Central memory CD8-positive, alpha-beta T cell (primary cell): ENCODE results near the gene PHF19.

Experiments
- ATAC-seq: fragments of 150-1000 bp; cut with Tn5 transposase; replicated peaks from 2 replicates; pipeline ENCODE4 v1.10.0; 2022; ENCODE audit warnings: mild to moderate bottlenecking, moderate FRiP score, moderate number of reproducible peaks; ENCODE audit not compliant: poor library complexity, severe bottlenecking; ENCODE audit errors: extremely low read depth
- DNase-seq, 2 donors: peaks; one replicate each; pipeline ENCODE4 v3.0.0; 2021; ENCODE audit warnings: low spot score in 2 of 2
- H3K27ac Mint-ChIP-seq: one replicate; pipeline ENCODE4 v1.8.0; 2022; ENCODE audit warnings: low read depth, mild to moderate bottlenecking, moderate library complexity, mixed read lengths
- H3K27me3 Mint-ChIP-seq: one replicate; pipeline ENCODE4 v1.8.0; 2022; ENCODE audit warnings: mixed read lengths
- H3K36me3 Mint-ChIP-seq: one replicate; pipeline ENCODE4 v1.8.0; 2022; ENCODE audit warnings: mild to moderate bottlenecking, moderate library complexity, mixed read lengths; ENCODE audit not compliant: insufficient read depth
- H3K4me1 Mint-ChIP-seq: one replicate; pipeline ENCODE4 v1.8.0; 2022; ENCODE audit warnings: mixed read lengths
- H3K4me3 Mint-ChIP-seq: one replicate; pipeline ENCODE4 v1.8.0; 2022; ENCODE audit warnings: mild to moderate bottlenecking, moderate library complexity, mixed read lengths
- H3K9me3 Mint-ChIP-seq: one replicate; pipeline ENCODE4 v1.8.0; 2022; ENCODE audit warnings: mixed read lengths

The PHF19 gene

GRCh38 chr9:120818595-120818994, 58.4 kb downstream of the PHF19 start:
- no peak for DNase-seq
- Mint-ChIP-seq H3K27me3 (no peaks in the 10 kb centered on the region), H3K9me3 (no peaks in the 10 kb centered on the region), H3K4me3 (no peak overlapping the region), H3K27ac (no peak overlapping the region), H3K36me3 (peaks cover 58% of the 10 kb centered on the region), H3K4me1 (no peaks in the 10 kb centered on the region)
- ATAC-seq, result no peak

- no peak for DNase-seq
Observed at GRCh38 chr9:120815075-120815474, 61.9 kb downstream of the PHF19 start.

GRCh38 chr9:120808931-120809330, 68.1 kb downstream of the PHF19 start:
- Mint-ChIP-seq H3K27ac (no peak overlapping the region), H3K4me3 (no peak overlapping the region), H3K27me3 (no peaks in the 10 kb centered on the region), H3K4me1 (no peaks in the 10 kb centered on the region), H3K9me3 (peaks cover 18% of the 10 kb centered on the region), H3K36me3 (no peaks in the 10 kb centered on the region)
- no peak for ATAC-seq
- DNase-seq, result no peak

More at GRCh38 chr9:120815075-120815474, 61.9 kb downstream of the PHF19 start:
- H3K27ac Mint-ChIP-seq, result no peak overlapping the region
- no peak for ATAC-seq
- H3K4me1 Mint-ChIP-seq, result no peaks in the 10 kb centered on the region
- H3K27me3 Mint-ChIP-seq, result no peaks in the 10 kb centered on the region
- H3K9me3 Mint-ChIP-seq, result no peaks in the 10 kb centered on the region
- peaks cover 36% of the 10 kb centered on the region for H3K36me3 Mint-ChIP-seq
- no peak overlapping the region for H3K4me3 Mint-ChIP-seq

GRCh38 chr9:120807607-120808379, 69.2 kb downstream of the PHF19 start:
- Mint-ChIP-seq H3K4me3 (no peak overlapping the region), H3K9me3 (peaks cover 18% of the 10 kb centered on the region), H3K27ac (no peak overlapping the region), H3K27me3 (no peaks in the 10 kb centered on the region), H3K4me1 (no peaks in the 10 kb centered on the region), H3K36me3 (no peaks in the 10 kb centered on the region)
- DNase-seq (no peak), ATAC-seq (no peak)
